SK-N-SH treated with all-trans-retinoic acid at 6 μM for 48 hours (cell line): ENCODE results near the gene TPM1.

Source experiments
- ARNTL ChIP-seq: fragments of 450-650 bp; formaldehyde crosslinking; IDR thresholded peaks from 2 replicates; pipeline ENCODE4 v1.5.0; 2020; ENCODE audit warnings: low read depth, mild to moderate bottlenecking, moderate library complexity, borderline replicate concordance
- OSR1 ChIP-seq: fragments of 250-450 bp; sonication (Bioruptor Pico); IDR thresholded peaks from 2 replicates; pipeline ENCODE4 v1.8.0; 2022; ENCODE audit warnings: moderate library complexity, mild to moderate bottlenecking, inconsistent platforms
- SNAI2 ChIP-seq: fragments of 250-450 bp; sonication (Bioruptor Pico); IDR thresholded peaks from 2 replicates; pipeline ENCODE4 v1.5.0; 2020; ENCODE audit warnings: mild to moderate bottlenecking, moderate library complexity
- TCF4 ChIP-seq: fragments of 250-450 bp; sonication (Bioruptor Pico); IDR thresholded peaks from 2 replicates; pipeline ENCODE4 v1.8.0; 2021; ENCODE audit warnings: mild to moderate bottlenecking, moderate library complexity, borderline replicate concordance
- ZFP30 ChIP-seq: fragments of 450-650 bp; formaldehyde crosslinking; IDR thresholded peaks from 2 replicates; pipeline ENCODE4 v1.5.0; 2022; ENCODE audit warnings: mild to moderate bottlenecking, moderate library complexity
- ZNF70 ChIP-seq: fragments of 450-650 bp; formaldehyde crosslinking; IDR thresholded peaks from 2 replicates; pipeline ENCODE4 v1.5.0; 2020; ENCODE audit warnings: mild to moderate bottlenecking, moderate library complexity
- TF ChIP-seq, protein P1 (sequence below): fragments of 250-450 bp; sonication (Bioruptor Pico); IDR thresholded peaks from 2 replicates; pipeline ENCODE4 v1.5.1; 2021; ENCODE audit warnings: mild to moderate bottlenecking, moderate library complexity

DNA sequence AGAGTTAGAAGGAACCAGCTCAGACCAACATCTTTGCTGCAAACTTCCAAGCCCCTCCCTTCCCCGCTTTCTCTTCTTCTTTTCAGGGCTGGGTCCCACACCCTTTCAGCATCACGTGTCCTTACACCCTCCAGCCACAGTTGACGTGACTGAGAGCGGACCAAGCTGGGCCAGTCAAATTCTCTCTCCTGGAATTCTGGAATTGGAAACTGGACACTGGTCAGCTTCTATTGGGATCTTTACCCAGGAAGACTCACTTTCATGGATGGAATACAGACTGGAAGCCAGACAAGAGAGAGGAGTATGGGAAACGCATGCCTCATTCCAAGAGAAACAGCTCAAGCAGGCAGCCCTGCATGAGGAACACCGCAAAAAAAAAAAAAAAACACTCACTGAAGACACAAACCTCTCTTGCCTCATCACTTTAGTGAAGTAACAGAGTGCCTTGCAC is 12.4 kb upstream of the TPM1 start:
- no peak for TF ChIP-seq SNAI2 (CRISPR knock-in tag)
- TF ChIP-seq ZFP30 (CRISPR knock-in tag), result no peak
- TF ChIP-seq ZNF70 (CRISPR knock-in tag), result no peak
- TF ChIP-seq ARNTL (CRISPR knock-in tag), result no peak
- no peak for TF ChIP-seq TCF4 (CRISPR knock-in tag)
- no peak for TF ChIP-seq OSR1 (CRISPR knock-in tag)
- TF ChIP-seq, protein P1, sequence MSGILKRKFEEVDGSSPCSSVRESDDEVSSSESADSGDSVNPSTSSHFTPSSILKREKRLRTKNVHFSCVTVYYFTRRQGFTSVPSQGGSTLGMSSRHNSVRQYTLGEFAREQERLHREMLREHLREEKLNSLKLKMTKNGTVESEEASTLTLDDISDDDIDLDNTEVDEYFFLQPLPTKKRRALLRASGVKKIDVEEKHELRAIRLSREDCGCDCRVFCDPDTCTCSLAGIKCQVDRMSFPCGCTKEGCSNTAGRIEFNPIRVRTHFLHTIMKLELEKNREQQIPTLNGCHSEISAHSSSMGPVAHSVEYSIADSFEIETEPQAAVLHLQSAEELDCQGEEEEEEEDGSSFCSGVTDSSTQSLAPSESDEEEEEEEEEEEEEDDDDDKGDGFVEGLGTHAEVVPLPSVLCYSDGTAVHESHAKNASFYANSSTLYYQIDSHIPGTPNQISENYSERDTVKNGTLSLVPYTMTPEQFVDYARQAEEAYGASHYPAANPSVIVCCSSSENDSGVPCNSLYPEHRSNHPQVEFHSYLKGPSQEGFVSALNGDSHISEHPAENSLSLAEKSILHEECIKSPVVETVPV (CRISPR knock-in tag), result no peak
